ENCODE data around the gene DNM1.

Gene DNM1

DNA sequence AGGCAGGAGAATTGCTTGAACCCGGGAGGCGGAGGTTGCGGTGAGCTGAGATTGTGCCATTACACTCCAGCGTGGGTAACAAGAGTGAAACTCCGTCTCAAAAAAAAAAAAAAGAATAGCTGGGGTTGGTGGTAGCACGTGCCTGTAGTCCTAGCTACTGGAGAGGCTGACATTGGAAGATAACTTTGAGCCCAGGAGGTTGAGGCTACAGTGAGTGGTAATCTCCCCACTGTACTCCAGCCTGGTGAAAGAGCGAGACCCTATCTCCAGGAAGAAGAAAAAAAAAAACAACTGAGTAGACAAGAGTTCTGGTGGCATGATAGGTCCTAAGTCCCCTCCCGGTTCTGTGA, 46.4 kb downstream of the DNM1 start:
- TF ChIP-seq, protein P1, sequence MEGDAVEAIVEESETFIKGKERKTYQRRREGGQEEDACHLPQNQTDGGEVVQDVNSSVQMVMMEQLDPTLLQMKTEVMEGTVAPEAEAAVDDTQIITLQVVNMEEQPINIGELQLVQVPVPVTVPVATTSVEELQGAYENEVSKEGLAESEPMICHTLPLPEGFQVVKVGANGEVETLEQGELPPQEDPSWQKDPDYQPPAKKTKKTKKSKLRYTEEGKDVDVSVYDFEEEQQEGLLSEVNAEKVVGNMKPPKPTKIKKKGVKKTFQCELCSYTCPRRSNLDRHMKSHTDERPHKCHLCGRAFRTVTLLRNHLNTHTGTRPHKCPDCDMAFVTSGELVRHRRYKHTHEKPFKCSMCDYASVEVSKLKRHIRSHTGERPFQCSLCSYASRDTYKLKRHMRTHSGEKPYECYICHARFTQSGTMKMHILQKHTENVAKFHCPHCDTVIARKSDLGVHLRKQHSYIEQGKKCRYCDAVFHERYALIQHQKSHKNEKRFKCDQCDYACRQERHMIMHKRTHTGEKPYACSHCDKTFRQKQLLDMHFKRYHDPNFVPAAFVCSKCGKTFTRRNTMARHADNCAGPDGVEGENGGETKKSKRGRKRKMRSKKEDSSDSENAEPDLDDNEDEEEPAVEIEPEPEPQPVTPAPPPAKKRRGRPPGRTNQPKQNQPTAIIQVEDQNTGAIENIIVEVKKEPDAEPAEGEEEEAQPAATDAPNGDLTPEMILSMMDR (IDR thresholded peaks at IDR 0.05; ENCODE audit: insufficient read depth, missing control alignments): no peak
- FAIRE-seq (no peak), DNase-seq (ENCODE audit: insufficient read length, low spot score) (no peak)

DNA sequence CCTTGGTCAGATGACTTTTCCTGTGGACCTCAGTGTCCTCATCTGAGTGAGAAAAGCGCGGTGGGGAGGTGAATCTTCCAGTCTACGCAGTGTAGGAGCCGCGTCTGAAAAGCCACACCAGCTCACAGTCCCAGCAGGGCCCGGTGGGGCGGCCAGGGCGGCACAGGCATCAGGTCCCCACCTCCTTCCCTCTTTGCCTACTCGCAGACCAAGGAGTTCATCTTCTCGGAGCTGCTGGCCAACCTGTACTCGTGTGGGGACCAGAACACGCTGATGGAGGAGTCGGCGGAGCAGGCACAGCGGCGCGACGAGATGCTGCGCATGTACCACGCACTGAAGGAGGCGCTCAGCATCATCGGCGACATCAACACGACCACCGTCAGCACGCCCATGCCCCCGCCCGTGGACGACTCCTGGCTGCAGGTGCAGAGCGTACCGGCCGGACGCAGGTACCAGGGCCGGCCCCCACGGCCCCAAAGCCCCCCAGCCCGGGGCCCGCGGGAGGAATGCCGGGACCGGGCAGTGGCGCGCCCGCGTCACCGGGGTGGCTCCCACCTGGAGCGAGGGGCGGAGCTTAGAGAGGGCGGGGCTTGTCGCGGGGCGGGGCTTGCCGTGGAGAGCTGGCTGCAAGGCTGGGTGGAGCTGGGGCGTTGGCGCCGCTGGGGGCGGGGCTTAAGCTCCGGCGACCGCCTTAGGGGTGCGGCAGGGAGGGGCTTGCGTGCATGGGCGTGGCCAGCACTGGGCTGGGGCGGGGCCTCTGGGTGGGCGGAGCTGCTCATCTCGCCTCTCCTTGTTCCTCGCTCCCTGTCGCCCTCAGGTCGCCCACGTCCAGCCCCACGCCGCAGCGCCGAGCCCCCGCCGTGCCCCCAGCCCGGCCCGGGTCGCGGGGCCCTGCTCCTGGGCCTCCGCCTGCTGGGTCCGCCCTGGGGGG, 47.0 kb downstream of the DNM1 start:
- DNase-seq (ENCODE audit: insufficient read length, low spot score): no peak
- TF ChIP-seq, protein P1 (IDR thresholded peaks at IDR 0.05; ENCODE audit: insufficient read depth, missing control alignments): no peak
- FAIRE-seq: no peak

DNA sequence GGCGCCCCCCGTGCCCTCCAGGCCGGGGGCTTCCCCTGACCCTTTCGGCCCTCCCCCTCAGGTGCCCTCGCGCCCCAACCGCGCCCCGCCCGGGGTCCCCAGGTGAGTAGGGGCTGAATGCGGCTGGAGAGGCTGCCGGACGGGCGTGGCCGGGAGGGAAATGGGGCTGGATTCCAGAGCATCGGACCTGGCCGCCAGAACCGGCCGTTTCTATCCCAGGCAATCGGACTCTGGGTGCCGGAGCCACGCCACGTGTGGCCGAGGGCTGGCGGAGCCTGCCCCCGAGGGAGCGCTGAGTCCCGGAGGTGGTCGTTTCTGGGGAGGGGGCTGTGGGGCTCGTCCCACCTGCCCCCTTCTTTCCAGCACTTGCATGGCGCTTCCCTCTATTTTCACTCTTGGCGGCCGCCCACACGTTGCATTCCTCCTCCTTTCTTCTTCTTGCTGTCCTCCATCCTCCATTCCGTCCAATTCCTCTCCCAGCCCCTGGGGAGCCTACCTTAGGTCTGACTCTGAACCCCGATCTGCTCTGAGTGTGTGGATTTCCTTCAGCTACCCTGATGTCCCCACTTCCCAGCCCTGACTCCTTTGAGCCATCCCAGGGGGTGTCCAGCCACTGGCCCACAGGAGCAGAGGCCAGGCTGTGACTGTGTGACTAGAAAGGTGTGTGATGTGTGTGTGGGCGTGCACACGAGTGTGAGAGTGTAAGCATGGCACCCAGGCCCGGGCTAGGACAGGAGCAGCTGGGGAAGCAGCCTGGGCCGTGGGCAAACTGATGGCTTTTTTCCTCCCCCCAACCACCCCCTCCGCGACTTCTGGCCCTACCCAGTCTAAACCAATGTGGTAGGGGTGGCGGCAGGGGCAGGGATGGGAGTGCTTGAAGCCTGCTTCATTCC, 47.9 kb downstream of the DNM1 start:
- TF ChIP-seq, protein P1 (IDR thresholded peaks at IDR 0.05; ENCODE audit: insufficient read depth, missing control alignments): no peak
- FAIRE-seq: no peak
- DNase-seq (ENCODE audit: insufficient read length, low spot score): no peak

DNA sequence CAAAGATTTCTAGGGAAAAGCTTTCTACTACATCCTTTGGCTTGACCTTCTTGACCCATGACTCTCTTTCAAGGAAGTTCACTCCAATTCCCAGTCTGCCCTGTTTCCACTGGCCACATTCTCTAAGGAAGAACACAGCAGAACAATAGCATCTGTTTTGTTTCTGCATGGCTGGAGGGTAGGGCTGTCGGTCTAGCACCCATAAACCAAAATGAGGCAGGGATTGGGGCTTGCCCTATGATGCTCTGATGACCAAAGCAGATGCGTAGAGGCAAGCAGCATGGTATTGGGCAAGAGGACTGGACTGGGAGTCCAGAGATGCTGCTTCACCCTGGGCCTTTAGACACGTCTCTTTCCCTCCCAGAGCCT, 48.5 kb downstream of the DNM1 start:
- FAIRE-seq (no peak), DNase-seq (ENCODE audit: insufficient read length, low spot score) (no peak)
- TF ChIP-seq, protein P1 (IDR thresholded peaks at IDR 0.05; ENCODE audit: insufficient read depth, missing control alignments): no peak

DNA sequence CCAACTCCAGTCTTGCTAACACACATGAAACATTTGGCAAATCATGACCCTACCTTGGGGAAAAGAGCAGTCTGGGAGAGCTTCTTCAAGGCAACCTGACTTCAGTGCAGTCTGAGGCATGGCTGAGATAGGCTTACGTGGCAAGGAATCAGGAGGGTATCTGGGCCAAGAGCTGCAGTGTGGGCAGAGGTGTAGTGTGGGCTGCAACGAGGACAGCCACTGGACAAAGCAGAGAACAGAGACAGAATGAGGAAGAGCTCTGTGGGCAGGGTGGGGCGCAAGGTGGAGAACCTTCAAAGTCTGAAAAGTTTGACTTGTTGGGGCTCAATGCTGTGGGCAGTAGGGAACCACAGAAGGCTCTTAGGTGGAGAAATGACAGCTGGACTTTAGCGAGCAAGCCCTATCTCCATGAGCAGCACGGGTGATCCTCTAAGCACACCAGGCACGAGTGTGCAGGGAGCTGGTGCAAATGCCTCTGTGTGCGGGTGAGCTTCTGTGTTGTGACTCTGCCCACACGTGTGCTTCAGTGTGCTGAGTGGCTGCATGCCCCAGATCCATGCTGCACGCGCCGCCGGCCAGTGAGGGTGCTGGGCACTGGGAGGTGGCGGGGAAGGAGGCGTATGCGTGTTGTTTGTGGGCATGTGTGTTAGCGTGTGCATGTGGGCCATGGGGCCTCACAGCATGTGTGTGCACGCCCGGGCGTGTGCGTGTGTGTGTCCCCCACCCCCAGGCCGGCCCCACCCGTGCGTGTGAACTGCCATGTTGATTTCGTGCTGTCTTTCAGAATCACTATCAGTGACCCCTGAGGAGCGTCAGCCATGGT, 49.3 kb downstream of the DNM1 start:
- TF ChIP-seq, protein P1 (IDR thresholded peaks at IDR 0.05; ENCODE audit: insufficient read depth, missing control alignments): no peak

DNA sequence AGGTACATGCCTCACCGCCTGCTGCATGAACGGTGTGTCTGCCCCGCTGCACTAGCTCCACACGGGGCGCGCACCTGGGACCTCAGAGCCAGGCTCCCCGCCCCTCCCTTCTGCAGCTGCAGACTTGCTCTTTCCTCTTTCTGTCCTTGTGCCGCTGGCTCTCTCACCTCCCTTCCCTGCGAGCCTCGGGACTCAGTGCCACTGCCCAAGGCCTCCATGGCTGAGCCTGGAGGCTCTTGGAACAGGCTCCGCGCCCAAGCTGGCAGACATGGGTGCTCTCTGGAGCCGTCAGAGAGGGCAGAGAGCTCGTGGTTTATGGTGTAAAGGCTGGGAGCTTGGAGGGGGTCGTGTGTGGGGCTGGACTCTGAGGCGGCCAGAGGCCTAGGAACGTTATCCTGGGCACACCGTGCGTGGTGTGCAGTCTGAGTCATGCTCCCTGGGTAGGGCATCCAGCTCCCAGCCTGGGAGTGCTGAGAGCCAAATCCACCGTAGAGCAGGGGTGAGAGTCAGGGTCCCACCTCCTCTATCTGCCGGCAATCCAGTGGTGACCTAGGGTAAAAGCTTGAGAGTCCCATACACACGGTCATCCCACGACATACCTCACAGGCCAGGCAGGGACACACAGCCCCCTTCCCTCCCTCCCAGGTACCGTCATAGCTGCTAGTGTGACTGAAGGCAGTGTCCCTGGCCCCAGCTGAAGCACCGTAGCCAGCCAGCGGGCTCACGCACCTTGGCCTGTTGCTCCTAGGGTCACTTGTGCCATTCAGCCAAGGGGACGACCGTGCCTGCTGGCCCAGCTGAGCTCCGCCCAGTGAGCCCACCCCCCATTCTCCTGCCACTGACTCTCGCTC, 50.2 kb downstream of the DNM1 start:
- DNase-seq (ENCODE audit: insufficient read length, low spot score): no peak
- FAIRE-seq: no peak
- TF ChIP-seq, protein P1 (IDR thresholded peaks at IDR 0.05; ENCODE audit: insufficient read depth, missing control alignments): no peak

More for the DNA sequence above, 49.3 kb downstream of the DNM1 start:
- FAIRE-seq (no peak), DNase-seq (ENCODE audit: insufficient read length, low spot score) (no peak)

Data from D721Med (cell line).